GM21737 (cell line): ENCODE measurements around the gene ZC2HC1B.
"Not testable (repeated sequence)": the region's sequence is repeated elsewhere in the genome, so short reads cannot be mapped to it uniquely, and the experiment has no call there.

Experiments used
- ATAC-seq: cut with Tn5 transposase; IDR thresholded peaks from one replicate; pipeline ENCODE4 v1.9.1; 2021; ENCODE audit warnings: mild to moderate bottlenecking, moderate library complexity; ENCODE audit not compliant: unreplicated experiment

The ZC2HC1B gene

DNA sequence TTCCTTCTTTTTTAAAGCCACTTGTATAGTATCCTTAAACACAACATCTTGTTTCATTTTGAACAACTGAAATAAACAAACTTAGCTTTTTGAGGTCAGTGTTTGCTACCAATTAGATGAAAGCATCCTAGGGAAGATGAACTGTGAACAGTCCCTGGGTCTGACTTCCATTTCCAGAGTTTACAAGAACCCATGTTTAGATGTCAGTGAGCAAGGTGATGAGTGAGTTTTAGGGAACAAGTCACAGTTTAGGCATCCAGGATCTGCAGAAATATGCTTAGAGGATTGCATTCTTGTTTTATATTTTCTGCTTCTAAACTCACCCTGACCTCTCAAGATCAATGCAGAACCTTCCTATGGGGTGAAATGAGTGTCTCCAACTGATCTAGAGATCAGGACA lies 3.0 kb downstream of the ZC2HC1B start:
- no peak for ATAC-seq

DNA sequence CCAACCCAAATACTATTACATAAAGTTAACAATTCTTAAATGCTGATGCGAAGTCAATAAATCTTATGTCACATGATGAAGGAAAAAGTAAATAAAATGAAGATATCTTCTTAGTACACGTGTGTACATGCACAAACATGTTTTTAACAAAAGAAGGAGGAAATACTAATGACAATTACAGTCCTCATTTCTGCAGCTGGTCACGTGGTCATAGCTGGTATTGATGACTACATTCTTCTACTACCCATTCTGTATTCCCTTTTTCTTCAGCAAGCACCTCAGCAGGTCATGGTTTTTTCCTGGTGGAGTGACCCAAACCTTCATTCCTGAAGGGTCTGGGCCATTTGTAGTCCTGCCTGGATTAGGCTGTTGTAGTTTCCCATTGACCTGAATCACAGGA lies 4.5 kb downstream of the ZC2HC1B start:
- ATAC-seq = not testable (repeated sequence)

DNA sequence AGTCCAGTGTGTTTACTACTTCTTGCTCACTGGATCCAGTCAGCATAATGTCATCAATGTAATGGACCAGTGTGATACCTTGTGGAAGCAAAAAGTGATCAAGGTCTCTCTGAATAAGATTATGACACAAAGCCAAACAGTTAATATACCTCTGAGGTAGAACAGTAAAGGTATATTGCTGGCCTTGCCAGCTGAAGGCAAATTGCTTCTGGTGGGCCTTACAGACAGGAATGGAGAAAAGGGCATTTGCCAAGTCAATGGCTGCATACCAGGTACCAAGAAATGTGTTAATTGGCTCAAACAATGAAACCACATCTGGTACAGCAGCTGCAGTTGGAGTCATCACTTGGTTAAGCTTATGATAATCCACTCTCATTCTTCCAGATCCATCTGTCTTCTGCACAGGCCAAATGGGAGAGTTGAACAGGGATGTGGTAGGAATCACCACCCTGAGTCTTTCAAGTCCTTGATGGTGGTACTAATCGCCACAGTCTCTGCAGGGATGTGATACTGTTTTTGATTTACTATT lies 7.0 kb downstream of the ZC2HC1B start:
- ATAC-seq = not testable (repeated sequence)

DNA sequence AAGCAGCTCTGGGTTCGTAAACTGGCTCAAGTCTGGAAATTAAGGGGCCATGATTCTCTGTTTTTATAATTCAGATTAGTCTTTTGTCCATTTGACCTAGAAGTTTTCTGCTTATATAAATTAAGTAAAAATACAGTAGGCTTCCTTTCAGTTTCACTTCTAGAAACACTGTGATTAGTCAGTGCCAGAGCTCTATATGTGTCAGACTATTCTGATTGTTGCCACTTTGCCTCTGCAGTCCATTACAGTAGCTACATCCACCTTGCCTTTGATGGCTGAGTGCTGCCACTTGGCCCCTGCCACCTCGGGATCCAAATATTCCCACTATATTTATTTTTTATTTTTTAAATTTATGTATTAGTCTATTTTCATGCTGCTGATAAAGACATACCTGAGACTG lies 7.9 kb downstream of the ZC2HC1B start:
- peak; percentile 88 for ATAC-seq

DNA sequence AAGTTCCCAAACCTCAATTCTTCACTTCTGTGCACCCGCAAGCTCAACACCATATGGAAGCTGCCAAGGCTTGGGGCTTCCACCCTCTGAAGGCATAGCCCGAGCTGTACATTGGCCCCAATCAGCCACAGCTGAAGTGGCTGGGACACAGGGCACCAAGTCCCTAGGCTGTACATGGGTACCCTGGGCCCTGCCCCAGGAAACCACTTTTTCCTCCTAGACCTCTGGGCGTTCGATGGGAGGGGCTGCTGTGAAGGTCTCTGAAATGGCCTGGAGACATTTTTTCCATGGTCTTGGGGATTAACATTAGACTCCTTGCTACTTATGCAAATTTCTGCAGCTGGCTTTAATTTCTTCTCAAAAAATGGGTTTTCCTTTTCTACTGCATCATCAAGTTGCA lies 9.3 kb downstream of the ZC2HC1B start:
- not testable (repeated sequence) for ATAC-seq

DNA sequence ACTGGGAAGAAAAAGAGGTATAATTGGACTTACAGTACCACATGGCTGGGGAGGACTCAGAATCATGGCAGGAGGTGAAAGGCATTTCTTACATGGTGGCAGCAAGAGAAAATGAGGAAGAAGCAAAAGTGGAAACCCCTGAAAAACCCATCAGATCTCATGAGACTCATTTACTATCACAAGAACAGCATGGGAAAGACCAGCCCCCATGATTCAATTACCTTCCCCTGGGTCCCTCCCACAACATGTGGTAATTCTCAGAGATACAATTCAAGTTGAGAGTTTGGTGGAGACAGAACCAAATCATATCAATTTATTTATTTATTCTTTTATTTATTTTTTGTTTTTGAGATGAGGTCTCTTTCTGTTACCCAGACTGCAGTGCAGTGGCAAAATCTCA lies 10.2 kb downstream of the ZC2HC1B start:
- not testable (repeated sequence) for ATAC-seq

DNA sequence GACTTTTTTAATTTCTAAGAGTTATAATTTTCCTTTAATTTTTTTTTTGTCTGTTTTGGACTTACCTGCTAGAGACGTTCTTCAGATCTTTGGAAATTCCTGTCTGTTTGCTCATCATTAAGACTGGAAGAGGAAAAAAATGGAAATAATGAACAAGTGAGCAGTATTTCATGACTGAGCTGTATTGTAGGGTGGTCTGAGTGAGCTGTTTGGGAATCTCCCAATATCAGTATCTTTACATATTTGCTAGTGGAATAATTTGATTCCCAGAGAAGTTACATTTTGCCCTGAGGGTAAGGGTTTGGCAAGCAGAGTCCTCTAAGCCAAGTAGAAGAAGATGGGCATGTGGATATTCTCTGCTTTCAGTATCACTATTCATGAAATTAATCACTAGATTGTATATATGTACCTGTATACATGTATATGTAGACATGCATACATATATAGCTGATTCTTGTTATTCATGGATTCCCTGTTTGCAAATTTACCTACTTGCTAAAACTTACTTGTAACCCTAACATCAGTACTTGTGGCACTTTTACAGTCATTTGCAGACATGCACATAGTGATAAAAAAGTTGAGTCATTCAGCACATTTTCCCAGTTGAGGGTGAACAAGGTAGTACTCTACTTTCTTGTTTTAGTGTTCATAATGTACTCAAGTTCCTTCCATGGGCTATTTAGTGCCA lies 13.5 kb downstream of the ZC2HC1B start:
- no peak for ATAC-seq

GRCh38 chr6:143878272-143878760 lies 14.0 kb downstream of the ZC2HC1B start:
- no peak for ATAC-seq

GRCh38 chr6:143880412-143880811 lies 16.1 kb downstream of the ZC2HC1B start:
- ATAC-seq = no peak

GRCh38 chr6:143882401-143882930 lies 18.2 kb downstream of the ZC2HC1B start:
- no peak for ATAC-seq

DNA sequence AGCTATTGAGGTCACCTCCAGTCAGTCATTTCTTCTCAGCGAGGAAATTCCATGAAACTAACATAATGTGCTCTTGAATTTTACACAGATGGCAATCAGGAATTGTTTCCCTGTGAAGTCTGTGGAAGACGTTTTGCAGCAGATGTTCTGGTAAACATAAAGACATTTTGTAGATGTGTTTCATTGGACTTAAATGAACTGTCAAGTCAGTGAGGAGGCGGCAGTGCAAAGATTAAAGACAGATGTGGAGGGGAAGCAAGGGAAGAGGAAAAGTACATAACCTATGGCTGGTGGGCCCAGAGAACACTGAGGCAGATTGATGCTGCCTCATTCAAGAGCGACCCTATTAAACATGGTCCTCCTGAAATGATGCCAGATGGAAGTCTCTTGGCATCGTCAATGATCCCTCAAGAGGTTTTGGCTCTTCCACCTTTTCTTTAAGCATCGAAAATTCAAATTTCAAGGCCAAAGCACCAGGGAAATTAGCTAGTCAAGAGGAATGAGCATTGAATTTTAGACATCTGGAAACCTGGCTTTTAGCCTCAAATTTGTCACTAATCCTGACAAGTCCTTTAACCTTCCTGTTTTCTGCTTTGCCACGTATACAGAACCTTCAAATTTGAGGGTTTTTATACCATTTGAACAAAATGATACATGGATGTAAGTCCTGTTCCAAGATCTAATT lies 20.1 kb downstream of the ZC2HC1B start:
- ATAC-seq = no peak

DNA sequence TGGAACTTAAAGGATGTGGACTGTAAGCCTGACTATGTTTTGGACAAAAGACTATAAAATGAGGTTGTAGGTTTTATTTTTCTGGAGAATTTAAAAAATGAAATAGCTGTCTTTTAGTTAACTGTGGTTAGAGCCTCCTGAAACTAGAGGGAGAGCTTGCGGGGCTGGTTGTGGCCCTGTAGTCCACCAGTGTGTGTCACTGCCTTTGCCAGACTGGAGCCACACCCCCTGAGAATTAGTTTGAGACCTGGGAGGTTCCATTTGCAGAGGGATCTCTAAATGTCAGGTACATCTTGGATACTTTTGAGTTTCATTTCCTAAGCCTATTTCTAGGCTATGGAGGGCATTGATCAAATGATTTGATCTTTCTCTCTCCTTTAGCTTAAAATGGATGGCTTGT lies 20.8 kb downstream of the ZC2HC1B start:
- no peak for ATAC-seq

- ATAC-seq = no peak
These were observed 30.4 kb downstream of the ZC2HC1B start for GRCh38 chr6:143894655-143895054.

DNA sequence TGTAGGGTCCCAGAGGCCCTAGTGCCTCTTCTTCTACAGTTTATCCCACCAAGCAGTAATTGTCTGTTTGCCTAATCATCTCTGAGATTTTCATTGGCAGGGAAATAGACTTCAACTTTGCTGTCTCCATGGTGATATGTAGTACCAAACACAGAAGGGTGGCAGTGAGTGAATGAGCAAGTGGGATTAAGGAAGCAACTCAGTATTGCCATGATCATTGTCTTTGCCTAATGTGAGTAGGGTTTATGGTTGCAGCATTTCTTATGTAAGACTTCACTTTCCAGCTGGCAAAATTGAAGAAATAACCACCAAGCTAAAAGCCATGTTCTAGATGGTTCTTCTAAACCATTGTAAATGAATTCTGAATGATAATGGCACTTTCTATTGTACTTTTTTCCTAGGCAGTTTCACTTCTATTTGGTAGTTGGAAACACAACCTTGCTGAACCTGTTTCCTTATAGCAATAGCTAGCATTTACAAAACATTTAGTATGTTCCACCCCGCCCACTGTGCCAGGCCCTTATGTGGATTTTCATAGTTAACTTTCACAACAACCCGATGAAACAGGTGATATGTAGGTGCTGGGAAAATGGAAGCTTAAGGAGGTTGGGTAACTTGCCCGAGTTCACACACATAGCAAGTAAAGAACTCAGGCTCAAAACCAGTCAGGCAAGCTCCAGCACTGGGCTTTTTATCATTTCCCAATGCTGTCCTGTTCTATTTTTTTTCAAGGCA lies 32.0 kb downstream of the ZC2HC1B start:
- ATAC-seq = no peak

DNA sequence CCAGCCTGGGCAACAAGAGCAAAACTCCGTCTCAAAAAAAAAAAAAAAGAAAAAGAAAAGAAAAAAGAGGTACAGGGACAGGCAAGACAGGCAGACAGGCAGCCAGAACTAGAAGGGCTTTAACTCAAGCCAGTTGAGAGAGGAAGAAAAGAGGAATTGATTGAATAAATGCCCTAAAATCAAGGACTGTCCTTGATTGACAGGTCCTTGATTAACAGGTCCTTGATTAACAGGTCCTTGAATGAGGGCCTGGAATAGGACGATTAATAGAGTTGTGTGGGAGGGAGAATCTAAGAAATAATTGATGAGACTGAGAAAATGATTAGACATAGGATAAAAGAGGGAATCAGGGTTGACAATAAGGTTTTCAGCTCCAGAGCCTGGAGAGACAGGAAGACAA lies 36.1 kb downstream of the ZC2HC1B start:
- no peak for ATAC-seq

DNA sequence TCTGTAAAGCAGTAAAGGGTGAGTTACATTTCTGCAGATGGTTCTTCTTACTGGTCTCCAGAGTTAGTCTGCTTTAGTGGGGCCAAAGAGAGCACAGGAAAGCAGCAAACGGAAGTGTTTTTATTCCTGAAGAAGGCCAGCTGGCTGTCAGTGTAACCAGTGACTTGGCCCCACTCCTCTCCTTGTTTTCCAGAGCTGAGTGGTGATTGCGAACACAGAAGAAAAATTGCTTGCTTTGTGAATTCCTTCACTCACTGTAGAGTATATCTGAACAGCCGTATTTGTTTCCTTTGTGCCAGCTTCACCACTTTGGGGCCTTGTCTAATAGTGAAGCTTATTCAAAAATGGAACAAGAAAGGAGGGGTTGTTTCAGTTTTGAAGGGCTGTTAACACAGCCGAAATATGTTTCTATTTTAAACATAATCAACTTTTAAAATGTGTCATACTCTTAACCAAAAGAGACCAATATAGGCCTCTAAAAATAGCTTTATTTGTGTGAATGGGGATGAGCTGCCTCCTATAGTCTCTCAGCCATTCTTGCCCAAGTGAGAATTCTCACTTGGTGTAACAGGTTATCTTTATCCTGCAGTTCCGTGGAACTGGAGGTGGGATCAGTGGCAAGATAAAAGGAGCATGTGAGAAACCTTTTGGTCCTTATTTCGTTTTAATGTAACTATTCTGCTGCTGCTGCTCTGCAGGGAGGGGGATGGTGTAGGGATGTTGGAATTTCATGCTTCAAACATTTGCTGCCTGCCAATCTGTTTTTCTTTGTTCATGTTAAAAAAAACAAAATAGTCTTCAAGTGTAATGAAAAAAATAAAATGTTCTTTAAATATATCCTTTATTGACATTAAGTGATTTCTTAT lies 37.8 kb downstream of the ZC2HC1B start:
- ATAC-seq = peak; percentile 95

GRCh38 chr6:143902827-143903226 lies 38.6 kb downstream of the ZC2HC1B start:
- ATAC-seq = no peak

- no peak for ATAC-seq
These were observed 46.8 kb downstream of the ZC2HC1B start for GRCh38 chr6:143911028-143911427.

DNA sequence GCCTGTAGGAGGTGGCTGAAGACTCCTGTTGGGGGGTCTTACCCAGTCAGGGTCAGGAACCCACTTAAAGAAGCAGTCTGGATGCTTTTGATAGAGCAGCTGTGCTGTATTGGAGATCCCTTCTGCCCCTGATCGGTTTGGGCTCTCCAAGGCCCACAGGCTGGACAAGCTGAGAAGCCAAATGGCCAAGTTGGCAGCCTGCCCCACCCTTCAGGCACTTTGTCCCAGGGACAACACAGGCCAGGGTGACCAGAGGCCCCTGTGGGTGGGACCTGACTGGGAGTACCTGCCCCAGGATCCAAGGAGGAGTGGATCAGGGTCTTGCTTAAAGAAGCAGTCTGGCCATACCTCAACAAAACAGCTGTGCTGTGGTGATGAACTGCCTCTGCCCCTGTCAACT lies 48.4 kb downstream of the ZC2HC1B start:
- ATAC-seq = no peak

- not testable (repeated sequence) for ATAC-seq
These were observed 52.8 kb downstream of the ZC2HC1B start for GRCh38 chr6:143917026-143917425.
